WI38 (cell line): Measurements from ENCODE around the gene TMEM108.

Source experiments
- H3K4me3 ChIP-seq: 2 replicates; pipeline ENCODE4 v1.5.1; 2011; ENCODE audit warnings: low read depth, mild to moderate bottlenecking, control low read depth, low read length
- TF ChIP-seq, protein P1 (sequence below): IDR thresholded peaks from 2 replicates; pipeline ENCODE4 v1.5.1; 2012; ENCODE audit warnings: low read depth, mild to moderate bottlenecking, control low read depth, low read length

The TMEM108 gene

DNA sequence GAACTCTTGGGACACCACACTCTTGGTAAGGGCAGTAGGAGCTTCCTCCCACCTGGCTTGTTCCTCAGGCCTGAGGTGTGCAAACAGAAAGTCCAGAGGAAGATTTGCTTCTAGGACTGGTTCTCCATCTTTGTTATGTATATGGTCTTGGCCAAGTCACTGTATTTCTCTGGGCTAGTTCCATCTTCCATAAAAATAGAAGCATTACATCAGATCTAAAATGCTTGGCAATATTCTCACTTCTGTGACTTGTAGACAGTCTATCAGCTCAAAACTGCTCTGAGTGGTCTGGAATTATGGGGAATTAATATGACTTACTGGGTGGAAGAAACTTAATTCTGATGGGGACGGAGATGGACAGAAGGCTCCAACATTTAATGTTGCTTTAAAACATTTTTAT is 55.2 kb downstream of the TMEM108 start:
- no peak overlapping the region for H3K4me3 ChIP-seq
- TF ChIP-seq, protein P1, sequence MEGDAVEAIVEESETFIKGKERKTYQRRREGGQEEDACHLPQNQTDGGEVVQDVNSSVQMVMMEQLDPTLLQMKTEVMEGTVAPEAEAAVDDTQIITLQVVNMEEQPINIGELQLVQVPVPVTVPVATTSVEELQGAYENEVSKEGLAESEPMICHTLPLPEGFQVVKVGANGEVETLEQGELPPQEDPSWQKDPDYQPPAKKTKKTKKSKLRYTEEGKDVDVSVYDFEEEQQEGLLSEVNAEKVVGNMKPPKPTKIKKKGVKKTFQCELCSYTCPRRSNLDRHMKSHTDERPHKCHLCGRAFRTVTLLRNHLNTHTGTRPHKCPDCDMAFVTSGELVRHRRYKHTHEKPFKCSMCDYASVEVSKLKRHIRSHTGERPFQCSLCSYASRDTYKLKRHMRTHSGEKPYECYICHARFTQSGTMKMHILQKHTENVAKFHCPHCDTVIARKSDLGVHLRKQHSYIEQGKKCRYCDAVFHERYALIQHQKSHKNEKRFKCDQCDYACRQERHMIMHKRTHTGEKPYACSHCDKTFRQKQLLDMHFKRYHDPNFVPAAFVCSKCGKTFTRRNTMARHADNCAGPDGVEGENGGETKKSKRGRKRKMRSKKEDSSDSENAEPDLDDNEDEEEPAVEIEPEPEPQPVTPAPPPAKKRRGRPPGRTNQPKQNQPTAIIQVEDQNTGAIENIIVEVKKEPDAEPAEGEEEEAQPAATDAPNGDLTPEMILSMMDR: no peak

DNA sequence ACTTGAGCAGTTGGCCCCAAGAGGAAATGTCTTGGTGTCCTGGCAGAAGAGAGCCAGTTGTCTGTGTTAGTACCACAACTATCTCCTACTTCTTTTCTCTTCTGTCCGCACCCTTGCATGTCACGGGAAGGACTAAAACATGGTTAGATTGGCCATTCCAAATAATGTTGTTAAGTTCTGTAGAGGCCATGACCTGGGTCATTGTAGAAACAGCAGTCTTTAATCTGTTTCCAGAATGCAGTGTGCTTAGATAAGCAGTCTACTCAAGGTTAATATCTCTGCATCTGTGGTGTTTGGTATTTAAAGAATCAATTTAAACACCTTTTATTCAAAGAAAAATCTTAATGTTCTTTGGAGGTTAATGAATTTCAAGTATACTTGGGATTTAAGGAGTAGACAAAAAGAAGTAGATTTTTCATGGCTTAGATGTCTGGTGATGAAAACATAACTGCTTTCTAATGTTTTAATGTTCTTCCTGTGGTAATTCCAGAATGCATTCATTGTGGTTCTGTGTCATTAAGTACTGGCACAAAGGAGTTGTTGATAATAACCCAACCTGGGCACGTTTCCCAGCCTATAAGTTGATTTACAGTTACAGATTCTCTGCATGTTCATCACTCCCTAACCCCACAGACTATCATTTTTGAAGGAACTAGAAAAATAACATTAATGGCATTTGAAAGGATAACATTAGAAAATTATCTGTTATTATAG is 58.9 kb downstream of the TMEM108 start:
- no peak overlapping the region for H3K4me3 ChIP-seq
- TF ChIP-seq, protein P1: no peak

DNA sequence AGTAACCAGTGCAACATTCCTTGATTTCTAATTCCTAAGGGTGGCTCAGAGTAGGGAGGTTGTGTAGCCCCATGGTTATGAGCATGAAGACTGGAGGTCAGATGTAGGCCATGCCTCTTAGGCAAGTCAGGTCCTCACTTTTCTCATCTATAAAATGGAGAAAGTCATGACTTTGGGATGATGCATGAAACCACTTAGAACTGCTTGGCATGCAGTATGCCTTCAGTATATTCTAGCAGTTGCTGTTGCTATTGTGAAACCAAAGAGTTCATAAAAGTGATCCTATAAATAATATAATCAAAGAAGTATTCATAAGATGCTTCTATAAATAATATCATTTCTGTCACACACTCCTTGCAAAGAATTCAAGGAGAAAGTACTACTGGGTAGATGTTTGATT is 65.5 kb downstream of the TMEM108 start:
- TF ChIP-seq, protein P1: no peak
- H3K4me3 ChIP-seq: no peak overlapping the region

DNA sequence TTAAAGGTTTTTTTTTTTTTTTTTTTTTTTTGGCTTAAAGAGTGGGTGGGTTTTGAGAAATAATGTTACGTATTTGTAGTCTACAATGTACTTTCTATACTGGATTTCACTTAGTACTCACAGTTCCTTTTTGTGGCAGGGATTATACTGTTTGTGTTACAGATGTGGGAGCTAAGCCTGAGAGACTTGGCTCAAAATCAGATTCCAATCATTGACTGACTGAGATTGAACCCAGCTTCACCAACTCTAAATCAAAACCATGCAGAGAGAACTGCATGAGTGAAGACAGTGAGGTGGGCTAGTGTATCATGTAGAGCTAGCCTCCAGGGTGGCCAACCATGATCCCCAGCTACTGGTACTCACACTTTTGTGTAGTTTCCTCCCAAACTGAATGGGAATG is 68.0 kb downstream of the TMEM108 start:
- TF ChIP-seq, protein P1: no peak
- no peak overlapping the region for H3K4me3 ChIP-seq

DNA sequence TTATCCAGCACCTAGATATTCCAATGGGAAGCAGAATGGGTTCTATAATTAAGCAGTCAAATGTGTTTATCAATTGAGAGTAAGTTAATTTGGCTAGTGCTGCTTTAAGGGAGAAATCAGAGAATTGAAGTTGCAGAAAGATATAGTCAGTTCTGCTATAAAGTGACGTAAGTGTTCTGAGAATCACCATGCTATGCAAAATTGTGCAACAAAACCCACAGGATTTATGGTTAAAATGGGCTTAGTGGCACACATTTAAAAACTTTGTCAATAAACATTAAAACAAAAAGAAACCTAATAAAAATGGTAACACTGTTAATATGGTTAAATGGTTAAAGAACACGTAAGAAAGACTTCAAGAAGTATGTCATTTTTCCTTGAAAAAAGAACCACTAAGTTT is 74.5 kb downstream of the TMEM108 start:
- H3K4me3 ChIP-seq: no peak overlapping the region
- TF ChIP-seq, protein P1: no peak

DNA sequence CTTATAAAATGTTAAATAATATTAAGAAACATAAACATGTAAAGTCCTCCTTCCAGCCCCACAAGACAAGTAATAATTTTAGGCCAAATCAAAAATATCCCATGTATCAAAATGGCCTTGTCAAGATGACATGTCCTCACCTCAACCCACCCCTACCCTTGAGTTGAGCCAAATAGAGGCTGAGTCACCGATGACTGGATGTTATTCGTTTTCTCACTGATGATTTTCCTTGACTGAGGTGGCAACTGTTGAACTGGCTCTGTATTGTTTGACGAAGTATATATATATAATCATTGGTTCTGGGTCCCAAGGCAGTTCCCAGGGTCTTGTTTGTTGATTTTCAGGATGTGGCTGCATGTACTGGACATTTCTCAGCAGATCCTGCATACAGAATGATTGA is 75.3 kb downstream of the TMEM108 start:
- TF ChIP-seq, protein P1: no peak
- H3K4me3 ChIP-seq: no peak overlapping the region

DNA sequence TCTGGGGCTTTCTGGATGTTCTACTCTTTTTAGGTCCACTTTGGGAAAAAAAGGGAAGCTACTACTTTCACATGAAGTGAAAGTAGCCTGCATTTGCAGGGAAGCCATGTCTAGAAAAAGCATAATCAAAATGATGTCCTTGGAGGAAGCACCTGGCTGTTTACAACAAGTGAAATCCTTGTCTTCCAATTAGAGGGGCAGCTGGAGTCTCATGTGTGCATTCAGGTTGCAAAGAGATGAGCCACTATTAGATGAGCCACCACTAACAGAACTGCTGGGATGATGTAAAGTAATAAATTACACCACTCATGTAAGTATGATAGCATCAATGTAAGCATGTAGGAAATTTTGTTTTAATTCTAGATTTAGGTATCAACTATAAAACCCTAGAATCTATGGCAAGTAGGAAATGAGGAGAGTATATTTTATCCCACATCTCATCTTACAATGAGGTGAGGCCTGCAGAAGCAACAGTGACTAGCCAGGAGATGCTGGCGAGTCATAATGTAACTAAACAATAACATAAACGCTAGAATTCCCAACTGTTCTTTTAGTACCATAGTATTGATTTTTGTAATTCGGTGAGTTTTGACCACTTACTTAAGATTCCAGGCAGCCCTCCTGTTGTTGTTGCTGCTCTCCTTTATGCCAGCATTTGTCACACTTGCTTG is 75.9 kb downstream of the TMEM108 start:
- no peak overlapping the region for H3K4me3 ChIP-seq
- TF ChIP-seq, protein P1: no peak
